ENCODE measurements around the gene ARL6IP5. TPM values are rescaled to one million over a fixed set of nuclear protein-coding genes. Genes with fewer than 3 reads are reported as not detected.

Gene ARL6IP5
- total RNA-seq, 1 experiment from 2014 or later, result 30.0 TPM

DNA sequence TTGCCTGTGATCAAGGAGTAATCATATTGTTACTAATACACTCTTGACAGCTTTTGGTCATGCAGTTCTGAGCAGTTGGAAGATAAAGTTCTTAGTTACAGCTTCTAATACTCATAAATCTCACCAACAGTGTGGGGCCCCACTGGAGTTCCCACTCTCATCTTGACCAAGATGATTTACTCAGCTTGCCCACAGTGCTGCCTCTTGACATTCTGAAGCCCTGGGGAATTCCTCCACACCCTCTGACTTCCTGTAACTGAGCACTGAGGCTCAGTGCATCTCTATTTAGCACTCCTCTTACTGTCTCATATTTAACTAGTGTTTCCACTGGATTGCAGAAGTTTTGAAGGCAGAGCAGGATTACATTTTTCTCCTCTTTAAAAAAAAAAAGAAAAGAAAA is 1.9 kb upstream of the ARL6IP5 start:
- Histone ChIP-seq H3K79me2 (ENCODE audit: insufficient read depth, low read length) (peaks cover 41% of the 10 kb centered on the region), H3K4me2 (ENCODE audit: low read length) (peak overlapping the region; percentile 40; the same call in 1 of the 2 replicates), H3K9ac (ENCODE audit: low read length) (no peak overlapping the region), H3K9me2 (ENCODE audit: insufficient read depth) (no peaks in the 10 kb centered on the region), H3K4me1 (ENCODE audit: control insufficient read depth in 1 of 2, insufficient read depth in 2 of 2, low read length in 2 of 2) (peaks cover 35 to 69% of the 10 kb centered on the region in 2 experiments), H3K36me3 (ENCODE audit: control insufficient read depth in 1 of 2, insufficient read depth in 2 of 2, low read length in 2 of 2) (no peaks in the 10 kb centered on the region), H2AFZ (ENCODE audit: low read depth, low read length, poor library complexity, severe bottlenecking) (peak overlapping the region; percentile 62), H4K20me1 (ENCODE audit: insufficient read depth) (no peaks in the 10 kb centered on the region), H3K4me3 (replicated peaks in 1 of 2; ENCODE audit: low read depth in 1 of 2, low read length in 2 of 2) (no peak overlapping the region), H3K27ac (ENCODE audit: low read depth, low read length) (no peak overlapping the region), H3K27me3 (ENCODE audit: insufficient read depth, low read length) (no peaks in the 10 kb centered on the region), H3K9me3 (ENCODE audit: control insufficient read depth in 1 of 2, insufficient read depth in 1 of 2, low read depth in 1 of 2, low read length in 2 of 2) (no peaks in the 10 kb centered on the region)
- DNase-seq (ENCODE audit: low read depth, low spot score) (no peak), ATAC-seq (no peak)
- BruUV-seq (replicated peaks), result no TSS peak
- CTCF ChIA-PET, result no interaction called here
- RAD21 ChIA-PET (ENCODE audit: low non-redundant PET in 1 of 2, low total read pairs in 2 of 2, uncharacterized antibody in 2 of 2, unreplicated experiment in 2 of 2), result no interaction called here
- TF ChIP-seq, protein P1, sequence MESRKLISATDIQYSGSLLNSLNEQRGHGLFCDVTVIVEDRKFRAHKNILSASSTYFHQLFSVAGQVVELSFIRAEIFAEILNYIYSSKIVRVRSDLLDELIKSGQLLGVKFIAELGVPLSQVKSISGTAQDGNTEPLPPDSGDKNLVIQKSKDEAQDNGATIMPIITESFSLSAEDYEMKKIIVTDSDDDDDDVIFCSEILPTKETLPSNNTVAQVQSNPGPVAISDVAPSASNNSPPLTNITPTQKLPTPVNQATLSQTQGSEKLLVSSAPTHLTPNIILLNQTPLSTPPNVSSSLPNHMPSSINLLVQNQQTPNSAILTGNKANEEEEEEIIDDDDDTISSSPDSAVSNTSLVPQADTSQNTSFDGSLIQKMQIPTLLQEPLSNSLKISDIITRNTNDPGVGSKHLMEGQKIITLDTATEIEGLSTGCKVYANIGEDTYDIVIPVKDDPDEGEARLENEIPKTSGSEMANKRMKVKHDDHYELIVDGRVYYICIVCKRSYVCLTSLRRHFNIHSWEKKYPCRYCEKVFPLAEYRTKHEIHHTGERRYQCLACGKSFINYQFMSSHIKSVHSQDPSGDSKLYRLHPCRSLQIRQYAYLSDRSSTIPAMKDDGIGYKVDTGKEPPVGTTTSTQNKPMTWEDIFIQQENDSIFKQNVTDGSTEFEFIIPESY (IDR thresholded peaks at IDR 0.05; ENCODE audit: extremely low read depth, insufficient replicate concordance, low read length), result no peak
- TF ChIP-seq EZH2 (IDR thresholded peaks at IDR 0.05) (no peak), EGR1 (IDR thresholded peaks at IDR 0.05; ENCODE audit: low read depth) (no peak), YY1 (IDR thresholded peaks at IDR 0.05; ENCODE audit: extremely low read depth, insufficient replicate concordance, low read depth, low read length) (no peak), POLR2A (IDR thresholded peaks at IDR 0.05; ENCODE audit: borderline replicate concordance, extremely low read depth, insufficient read depth, insufficient read length) (no peak), RAD21 (IDR thresholded peaks at IDR 0.05; ENCODE audit: low read depth) (no peak), JUND (IDR thresholded peaks at IDR 0.05) (no peak), POLR2AphosphoS5 (IDR thresholded peaks at IDR 0.05; ENCODE audit: low read depth, low read length) (no peak), ZNF274 (IDR thresholded peaks at IDR 0.05; ENCODE audit: low read depth, low read length) (no peak), FOSL1 (IDR thresholded peaks at IDR 0.05; ENCODE audit: low read depth) (no peak), SRF (IDR thresholded peaks at IDR 0.05; ENCODE audit: low read depth) (no peak), CEBPB (IDR thresholded peaks at IDR 0.05; ENCODE audit: low read depth) (no peak), CBX3 (IDR thresholded peaks at IDR 0.05; ENCODE audit: low read depth) (no peak), SIN3A (IDR thresholded peaks at IDR 0.05; ENCODE audit: low read depth) (no peak), ZFX (IDR thresholded peaks at IDR 0.05) (no peak)
- TF ChIP-seq, protein P2, sequence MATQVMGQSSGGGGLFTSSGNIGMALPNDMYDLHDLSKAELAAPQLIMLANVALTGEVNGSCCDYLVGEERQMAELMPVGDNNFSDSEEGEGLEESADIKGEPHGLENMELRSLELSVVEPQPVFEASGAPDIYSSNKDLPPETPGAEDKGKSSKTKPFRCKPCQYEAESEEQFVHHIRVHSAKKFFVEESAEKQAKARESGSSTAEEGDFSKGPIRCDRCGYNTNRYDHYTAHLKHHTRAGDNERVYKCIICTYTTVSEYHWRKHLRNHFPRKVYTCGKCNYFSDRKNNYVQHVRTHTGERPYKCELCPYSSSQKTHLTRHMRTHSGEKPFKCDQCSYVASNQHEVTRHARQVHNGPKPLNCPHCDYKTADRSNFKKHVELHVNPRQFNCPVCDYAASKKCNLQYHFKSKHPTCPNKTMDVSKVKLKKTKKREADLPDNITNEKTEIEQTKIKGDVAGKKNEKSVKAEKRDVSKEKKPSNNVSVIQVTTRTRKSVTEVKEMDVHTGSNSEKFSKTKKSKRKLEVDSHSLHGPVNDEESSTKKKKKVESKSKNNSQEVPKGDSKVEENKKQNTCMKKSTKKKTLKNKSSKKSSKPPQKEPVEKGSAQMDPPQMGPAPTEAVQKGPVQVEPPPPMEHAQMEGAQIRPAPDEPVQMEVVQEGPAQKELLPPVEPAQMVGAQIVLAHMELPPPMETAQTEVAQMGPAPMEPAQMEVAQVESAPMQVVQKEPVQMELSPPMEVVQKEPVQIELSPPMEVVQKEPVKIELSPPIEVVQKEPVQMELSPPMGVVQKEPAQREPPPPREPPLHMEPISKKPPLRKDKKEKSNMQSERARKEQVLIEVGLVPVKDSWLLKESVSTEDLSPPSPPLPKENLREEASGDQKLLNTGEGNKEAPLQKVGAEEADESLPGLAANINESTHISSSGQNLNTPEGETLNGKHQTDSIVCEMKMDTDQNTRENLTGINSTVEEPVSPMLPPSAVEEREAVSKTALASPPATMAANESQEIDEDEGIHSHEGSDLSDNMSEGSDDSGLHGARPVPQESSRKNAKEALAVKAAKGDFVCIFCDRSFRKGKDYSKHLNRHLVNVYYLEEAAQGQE (IDR thresholded peaks at IDR 0.05; ENCODE audit: low read depth), result no peak
- TF ChIP-seq, protein P3, sequence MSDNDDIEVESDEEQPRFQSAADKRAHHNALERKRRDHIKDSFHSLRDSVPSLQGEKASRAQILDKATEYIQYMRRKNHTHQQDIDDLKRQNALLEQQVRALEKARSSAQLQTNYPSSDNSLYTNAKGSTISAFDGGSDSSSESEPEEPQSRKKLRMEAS (IDR thresholded peaks at IDR 0.05), result no peak
- TF ChIP-seq, protein P4, sequence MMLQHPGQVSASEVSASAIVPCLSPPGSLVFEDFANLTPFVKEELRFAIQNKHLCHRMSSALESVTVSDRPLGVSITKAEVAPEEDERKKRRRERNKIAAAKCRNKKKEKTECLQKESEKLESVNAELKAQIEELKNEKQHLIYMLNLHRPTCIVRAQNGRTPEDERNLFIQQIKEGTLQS (IDR thresholded peaks at IDR 0.05), result no peak
- TF ChIP-seq, protein P5, sequence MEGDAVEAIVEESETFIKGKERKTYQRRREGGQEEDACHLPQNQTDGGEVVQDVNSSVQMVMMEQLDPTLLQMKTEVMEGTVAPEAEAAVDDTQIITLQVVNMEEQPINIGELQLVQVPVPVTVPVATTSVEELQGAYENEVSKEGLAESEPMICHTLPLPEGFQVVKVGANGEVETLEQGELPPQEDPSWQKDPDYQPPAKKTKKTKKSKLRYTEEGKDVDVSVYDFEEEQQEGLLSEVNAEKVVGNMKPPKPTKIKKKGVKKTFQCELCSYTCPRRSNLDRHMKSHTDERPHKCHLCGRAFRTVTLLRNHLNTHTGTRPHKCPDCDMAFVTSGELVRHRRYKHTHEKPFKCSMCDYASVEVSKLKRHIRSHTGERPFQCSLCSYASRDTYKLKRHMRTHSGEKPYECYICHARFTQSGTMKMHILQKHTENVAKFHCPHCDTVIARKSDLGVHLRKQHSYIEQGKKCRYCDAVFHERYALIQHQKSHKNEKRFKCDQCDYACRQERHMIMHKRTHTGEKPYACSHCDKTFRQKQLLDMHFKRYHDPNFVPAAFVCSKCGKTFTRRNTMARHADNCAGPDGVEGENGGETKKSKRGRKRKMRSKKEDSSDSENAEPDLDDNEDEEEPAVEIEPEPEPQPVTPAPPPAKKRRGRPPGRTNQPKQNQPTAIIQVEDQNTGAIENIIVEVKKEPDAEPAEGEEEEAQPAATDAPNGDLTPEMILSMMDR (IDR thresholded peaks at IDR 0.05 in 2 of 3, conservative IDR thresholded peaks at IDR 0.05 in 1 of 3; ENCODE audit: borderline replicate concordance in 1 of 3, insufficient read depth in 1 of 3, low read depth in 2 of 3, low read length in 2 of 3), result no peak
- POLR2A ChIA-PET, result no interaction called here
- intact Hi-C loops (cut with micrococcal nuclease), result no loop called here

All from HCT116 (cell line).